Erythroblast (primary cell): ENCODE measurements around the gene MRPL28.

Source experiments
- GATA1 ChIP-seq: IDR thresholded peaks from 2 replicates; pipeline ENCODE4 v1.6.1; 2011; ENCODE audit warnings: low read depth, mild to moderate bottlenecking, control low read depth, low read length, moderate library complexity
- POLR2A ChIP-seq: IDR thresholded peaks from 2 replicates; pipeline ENCODE4 v1.6.1; 2011; ENCODE audit warnings: mild to moderate bottlenecking, low read length

DNA sequence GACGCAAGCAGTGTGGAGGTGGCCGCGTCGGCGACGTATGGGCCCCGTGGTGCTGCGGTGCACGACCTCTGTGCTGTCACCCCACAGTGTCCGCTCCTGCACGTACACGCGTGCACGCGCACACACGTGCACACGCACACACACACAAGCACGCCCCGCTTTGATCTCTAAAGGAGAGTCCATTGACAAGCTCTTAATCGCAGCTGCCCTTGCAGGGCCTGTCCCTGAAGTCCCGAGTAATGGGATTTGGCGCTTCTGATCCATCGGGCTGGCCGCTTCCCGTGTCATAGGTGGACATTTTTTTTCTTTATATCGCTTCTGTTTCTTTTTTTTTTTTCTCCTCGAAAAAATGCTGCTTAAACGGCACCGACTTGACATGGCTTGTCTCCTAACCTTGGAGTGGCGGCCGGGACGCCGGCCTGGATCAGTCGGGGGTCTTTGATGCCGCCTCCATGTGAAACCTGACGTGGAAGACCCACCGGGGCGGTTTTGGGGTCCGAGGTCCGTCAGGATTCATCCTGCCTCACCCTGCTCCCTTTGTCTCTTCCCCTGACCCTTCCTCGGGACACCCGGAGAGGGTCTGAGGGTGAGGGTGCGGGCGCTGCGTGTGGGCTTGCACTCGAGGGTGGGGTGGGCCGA lies 9.5 kb downstream of the MRPL28 start:
- no peak for TF ChIP-seq POLR2A
- no peak for TF ChIP-seq GATA1
